Heart right ventricle (tissue), 16 donors: Measurements from ENCODE around the gene GFER. TPM values are rescaled to one million over a fixed set of nuclear protein-coding genes. Genes with fewer than 3 reads are reported as not detected.

Experiments
- ATAC-seq, 8 donors: fragments of 200-7000 bp; cut with Tn5 transposase; one replicate each; pipeline ENCODE4 v1.9.1; 2020; ENCODE audit warnings: mild to moderate bottlenecking in 8 of 8, moderate library complexity in 8 of 8, moderate number of reproducible peaks in 1 of 8
- DNase-seq, 2 donors: peaks; one replicate each; pipeline ENCODE4 v3.0.0-alpha.2; 2020
- H3K27ac ChIP-seq, 10 donors: fragments of 200-600 bp; sonication (generic) in 2 of 10; one replicate each; pipeline versions ENCODE4 v1.5.0 to v1.8.0; 2020 to 2022; ENCODE audit warnings: mild to moderate bottlenecking in 3 of 10
- H3K27me3 ChIP-seq, 7 donors: fragments of 200-600 bp; one replicate each; pipeline ENCODE4 v1.8.0; 2021 to 2022; ENCODE audit warnings: mild to moderate bottlenecking in 2 of 7
- H3K36me3 ChIP-seq, 9 donors: fragments of 200-600 bp; sonication (generic) in 1 of 9; one replicate each; pipeline versions ENCODE4 v1.5.0 to v1.8.0; 2020 to 2022; ENCODE audit warnings: mild to moderate bottlenecking in 2 of 9
- H3K4me1 ChIP-seq, 9 donors: fragments of 200-600 bp; sonication (generic) in 1 of 9; one replicate each; pipeline versions ENCODE4 v1.5.0 to v1.8.0; 2020 to 2022; ENCODE audit warnings: mild to moderate bottlenecking in 4 of 9
- H3K4me3 ChIP-seq, 10 donors: fragments of 200-600 bp; sonication (generic) in 2 of 10; one replicate each; pipeline versions ENCODE4 v1.5.0 to v1.8.0; 2020 to 2022; ENCODE audit warnings: mild to moderate bottlenecking in 7 of 10, moderate library complexity in 2 of 10
- H3K9me3 ChIP-seq, 11 donors: fragments of 200-600 bp in 10 of 11; sonication (generic) in 2 of 11; one replicate each; pipeline versions ENCODE4 v1.5.0 to v1.8.0; 2013 to 2022; ENCODE audit warnings: mild to moderate bottlenecking in 2 of 11, control low read depth in 1 of 11, moderate library complexity in 1 of 11
- CTCF ChIP-seq, 9 donors: fragments of 200-600 bp; sonication (generic) in 2 of 9; IDR thresholded peaks; one replicate each; pipeline versions ENCODE4 v1.5.0 to v1.8.0; 2021 to 2022; ENCODE audit warnings: antibody characterized with exemption in 9 of 9, mild to moderate bottlenecking in 5 of 9, moderate library complexity in 1 of 9
- WGBS, 2 donors: extraction: QIAGEN DNeasy Blood & Tissue Kit; methylation state at CpG; one replicate each; pipeline ENCODE4 v1.1.7; 2013; ENCODE audit warnings: inconsistent platforms in 1 of 2; 5-methylcytosine and 5-hydroxymethylcytosine counted together
- intact Hi-C, 10 donors: fragments of 100-400 bp; cut with DNase I; formaldehyde crosslinking; loops; one replicate each; pipeline versions ENCODE4 v1.11.1 to v1.14.2; 2022
- polyA plus RNA-seq, 2 donors: library from polyadenylated mRNA; stranded (reverse); fragments of 200-250 nt; gene quantifications; one replicate each; pipeline ENCODE4 v1.2.3, GENCODE V29; 2013
- total RNA-seq, 10 donors: library from RNA; stranded (reverse); fragmentation: NEBNext Ultra II Directional in 3 of 10; extraction: Animal tissue kit (Norgen Biotek cat#: 25700) in 3 of 10; gene quantifications; one replicate each; pipeline versions ENCODE4 v1.2.1 to v1.2.4, GENCODE V29; 2021 to 2023
- donor health status: Arrhythmogenic right ventricular cardiomyopathy.
- donor health status: ischemic (EF 13 %, LVEDD 7.1; RV severe dilation, severe dysfunction).
- donor health status: healthy with polysubstance abuse.
- donor health status: DM: no; HTN: yes; CAD: no.
- donor health status: DM: no; HTN: no; CAD: no.
- donor health status: ischemic (EF 25% LVEDD 6.9; RV normal size, moderate dysfunction).
- donor health status: ischemic (EF 25% LVEDD 5.7; RV mildly dilated, moderate dysfunction).
- donor health status: healthy.
- donor health status: DM: yes; HTN: yes; CAD: no.
- donor health status: Ischemic cardiomyopathy.
- donor health status: ischemic (EF 35%, LVEDD 5.7; RV mildly dilated, moderate dysfunction).
- donor health status: nonischemic (EF 11% LVEDD 7.7; RV severe dilation, severe dysfunction).
- donor health status: DM: yes; HTN: yes; CAD: no.
- donor health status: PGD.
- donor health status: ischemic (EF 29% LVEDD 5.4; RV normal size, mild dysfunction).
- donor health status: nonischemic (EF 23%, LVEDD 6.1; RV moderate dilation, normal function).

Gene GFER
- total and polyA plus RNA-seq, 12 donors, result 14.7 to 65.6 (median 24.8) TPM

GRCh38 chr16:2037115-2037514, 53.1 kb downstream of the GFER start:
- no peaks in the 10 kb centered on the region for H3K27me3 ChIP-seq
- peak overlapping the region in 8 of 10 donors; percentile 52 to 78 (median 63) for H3K4me3 ChIP-seq
- peak overlapping the region; percentile 71 to 96 (median 93) for H3K27ac ChIP-seq
- TF ChIP-seq CTCF (IDR thresholded peaks at IDR 0.05), result no peak
- intact Hi-C loops, result loop anchor here in 1 of 10 donors (10.0 kb wide), 1 partner anchor 492 kb away; no protein-coding TSS in a partner anchor
- H3K36me3 ChIP-seq, result peaks cover 0 to 48% (median 11%) of the 10 kb centered on the region in 9 donors
- WGBS, 2 donors, result 76 to 78% methylated on average over 15 of the region's 15 CpGs
- no peak for DNase-seq
- H3K4me1 ChIP-seq, result peaks cover 57 to 96% (median 93%) of the 10 kb centered on the region in 9 donors
- no peaks in the 10 kb centered on the region for H3K9me3 ChIP-seq
- no peak for ATAC-seq

Other genes with a start within 250 kb of the GFER start
Only the 30 nearest of the 31 such genes appear.
- 10 to 100 TPM; 21.8 to 41.1 (median 30.3) TPM for gene NME3, start 212.7 kb upstream of the GFER start, total RNA-seq
- gene NME3, start 212.7 kb upstream of the GFER start, polyA plus RNA-seq, result 100 to 1,000 TPM in 1 of 2 donors, 10 to 100 TPM in 1; 47.7 to 176 TPM
- gene EME2, start 211.4 kb upstream of the GFER start, total RNA-seq, result 10 to 100 TPM in 1 of 10 donors, 1 to 10 TPM in 9; 4.9 to 13.8 (median 7.3) TPM
- gene EME2, start 211.4 kb upstream of the GFER start, polyA plus RNA-seq, result 10 to 100 TPM in 1 of 2 donors, 1 to 10 TPM in 1; 3.0 to 17.9 TPM
- 10 to 100 TPM; 57.8 to 94.9 (median 76.2) TPM for gene MRPS34, start 211.1 kb upstream of the GFER start, total RNA-seq
- gene MRPS34, start 211.1 kb upstream of the GFER start, polyA plus RNA-seq, result 100 to 1,000 TPM in 1 of 2 donors, 10 to 100 TPM in 1; 84.7 to 141 TPM
- gene SPSB3, start 201.6 kb upstream of the GFER start, total RNA-seq, result 10 to 100 TPM; 25.1 to 52.4 (median 27.1) TPM
- 10 to 100 TPM; 52.0 to 97.7 TPM for gene SPSB3, start 201.6 kb upstream of the GFER start, polyA plus RNA-seq
- 10 to 100 TPM; 24.1 to 35.3 (median 28.7) TPM for gene NUBP2, start 201.2 kb upstream of the GFER start, total RNA-seq
- 10 to 100 TPM; 40.5 to 74.1 TPM for gene NUBP2, start 201.2 kb upstream of the GFER start, polyA plus RNA-seq
- gene IGFALS, start 190.5 kb upstream of the GFER start, total RNA-seq, result under 1 TPM in 4 of 10 donors, not detected in 6; 0.11 to 0.37 (median 0.13) TPM
- gene IGFALS, start 190.5 kb upstream of the GFER start, polyA plus RNA-seq, result under 1 TPM; 0.04 to 0.59 TPM
- gene HAGH, start 157.4 kb upstream of the GFER start, total RNA-seq, result 100 to 1,000 TPM; 115 to 179 (median 161) TPM
- gene HAGH, start 157.4 kb upstream of the GFER start, polyA plus RNA-seq, result 100 to 1,000 TPM; 146 to 172 TPM
- 10 to 100 TPM; 16.2 to 47.6 (median 28.6) TPM for gene FAHD1, start 157.0 kb upstream of the GFER start, total RNA-seq
- gene FAHD1, start 157.0 kb upstream of the GFER start, polyA plus RNA-seq, result 10 to 100 TPM; 31.8 to 32.3 TPM
- gene MEIOB, start 112.0 kb upstream of the GFER start, total RNA-seq, result not detected
- not detected for gene MEIOB, start 112.0 kb upstream of the GFER start, polyA plus RNA-seq
- not detected for gene HS3ST6, start 65.8 kb upstream of the GFER start, total RNA-seq
- under 1 TPM in 1 of 2 donors, not detected in 1; 0.03 TPM for gene HS3ST6, start 65.8 kb upstream of the GFER start, polyA plus RNA-seq
- 10 to 100 TPM; 24.6 to 53.7 (median 34.3) TPM for gene MSRB1, start 41.0 kb upstream of the GFER start, total RNA-seq
- 10 to 100 TPM; 41.4 to 82.2 TPM for gene MSRB1, start 41.0 kb upstream of the GFER start, polyA plus RNA-seq
- 100 to 1,000 TPM; 173 to 282 (median 254) TPM for gene RPL3L, start 29.5 kb upstream of the GFER start, total RNA-seq
- gene RPL3L, start 29.5 kb upstream of the GFER start, polyA plus RNA-seq, result 100 to 1,000 TPM; 124 to 164 TPM
- 100 to 1,000 TPM; 375 to 755 (median 559) TPM for gene NDUFB10, start 24.7 kb upstream of the GFER start, total RNA-seq
- 1,000 to 10,000 TPM in 1 of 2 donors, 100 to 1,000 TPM in 1; 824 to 1,046 TPM for gene NDUFB10, start 24.7 kb upstream of the GFER start, polyA plus RNA-seq
- 1,000 to 10,000 TPM in 3 of 10 donors, 100 to 1,000 TPM in 7; 691 to 1,555 (median 813) TPM for gene RPS2, start 19.4 kb upstream of the GFER start, total RNA-seq
- 1,000 to 10,000 TPM; 1,955 to 3,593 TPM for gene RPS2, start 19.4 kb upstream of the GFER start, polyA plus RNA-seq
- gene RNF151, start 17.3 kb upstream of the GFER start, total RNA-seq, result not detected
- not detected for gene RNF151, start 17.3 kb upstream of the GFER start, polyA plus RNA-seq
- gene TBL3, start 12.1 kb upstream of the GFER start, total RNA-seq, result 10 to 100 TPM; 18.5 to 26.7 (median 21.9) TPM
- gene TBL3, start 12.1 kb upstream of the GFER start, polyA plus RNA-seq, result 10 to 100 TPM; 57.4 to 71.1 TPM
- gene NOXO1, start 2.7 kb upstream of the GFER start, total RNA-seq, result not detected
- gene NOXO1, start 2.7 kb upstream of the GFER start, polyA plus RNA-seq, result under 1 TPM; 0.09 to 0.29 TPM
- gene SYNGR3, start 5.8 kb downstream of the GFER start, total RNA-seq, result under 1 TPM in 8 of 10 donors, not detected in 2; 0.15 to 0.62 (median 0.28) TPM
- gene SYNGR3, start 5.8 kb downstream of the GFER start, polyA plus RNA-seq, result 1 to 10 TPM in 1 of 2 donors, under 1 TPM in 1; 0.51 to 2.5 TPM
- 10 to 100 TPM in 9 of 10 donors, 1 to 10 TPM in 1; 9.5 to 24.7 (median 14.2) TPM for gene ZNF598, start 25.6 kb downstream of the GFER start, total RNA-seq
- gene ZNF598, start 25.6 kb downstream of the GFER start, polyA plus RNA-seq, result 10 to 100 TPM; 12.6 to 25.3 TPM
- gene NPW, start 35.6 kb downstream of the GFER start, total RNA-seq, result under 1 TPM in 1 of 10 donors, not detected in 9; 0.39 TPM
- under 1 TPM in 1 of 2 donors, not detected in 1; 0.54 TPM for gene NPW, start 35.6 kb downstream of the GFER start, polyA plus RNA-seq
- 100 to 1,000 TPM in 9 of 10 donors, 10 to 100 TPM in 1; 94.3 to 429 (median 146) TPM for gene NHERF2, start 42.7 kb downstream of the GFER start, total RNA-seq
- gene NHERF2, start 42.7 kb downstream of the GFER start, polyA plus RNA-seq, result 100 to 1,000 TPM; 314 to 640 TPM
- gene NTHL1, start 63.6 kb downstream of the GFER start, total RNA-seq, result 10 to 100 TPM in 8 of 10 donors, 1 to 10 TPM in 2; 9.8 to 24.9 (median 12.3) TPM
- 10 to 100 TPM; 16.1 to 51.9 TPM for gene NTHL1, start 63.6 kb downstream of the GFER start, polyA plus RNA-seq
- 10 to 100 TPM; 54.7 to 87.0 (median 71.5) TPM for gene TSC2, start 63.8 kb downstream of the GFER start, total RNA-seq
- gene TSC2, start 63.8 kb downstream of the GFER start, polyA plus RNA-seq, result 10 to 100 TPM; 28.8 to 83.3 TPM
- 100 to 1,000 TPM in 6 of 10 donors, 10 to 100 TPM in 4; 79.3 to 122 (median 104) TPM for gene PKD1, start 151.7 kb downstream of the GFER start, total RNA-seq
- 100 to 1,000 TPM in 1 of 2 donors, 10 to 100 TPM in 1; 76.7 to 114 TPM for gene PKD1, start 151.7 kb downstream of the GFER start, polyA plus RNA-seq
- gene RAB26, start 164.4 kb downstream of the GFER start, total RNA-seq, result 1 to 10 TPM in 8 of 10 donors, under 1 TPM in 2; 0.74 to 4.3 (median 1.6) TPM
- 1 to 10 TPM in 1 of 2 donors, under 1 TPM in 1; 0.26 to 6.4 TPM for gene RAB26, start 164.4 kb downstream of the GFER start, polyA plus RNA-seq
- gene TRAF7, start 171.6 kb downstream of the GFER start, total RNA-seq, result 10 to 100 TPM; 16.9 to 44.9 (median 23.8) TPM
- 10 to 100 TPM; 14.6 to 28.2 TPM for gene TRAF7, start 171.6 kb downstream of the GFER start, polyA plus RNA-seq
- 1 to 10 TPM in 5 of 10 donors, under 1 TPM in 5; 0.24 to 6.0 (median 1.1) TPM for gene CASKIN1, start 212.4 kb downstream of the GFER start, total RNA-seq
- 1 to 10 TPM in 1 of 2 donors, under 1 TPM in 1; 0.33 to 3.4 TPM for gene CASKIN1, start 212.4 kb downstream of the GFER start, polyA plus RNA-seq
- gene MLST8, start 221.3 kb downstream of the GFER start, total RNA-seq, result 10 to 100 TPM; 19.3 to 28.8 (median 23.6) TPM
- 10 to 100 TPM; 38.8 to 43.1 TPM for gene MLST8, start 221.3 kb downstream of the GFER start, polyA plus RNA-seq
- gene BRICD5, start 226.7 kb downstream of the GFER start, total RNA-seq, result 10 to 100 TPM in 1 of 10 donors, 1 to 10 TPM in 9; 4.3 to 15.6 (median 7.2) TPM
- 10 to 100 TPM; 14.7 to 31.7 TPM for gene BRICD5, start 226.7 kb downstream of the GFER start, polyA plus RNA-seq
- gene PGP, start 230.6 kb downstream of the GFER start, total RNA-seq, result 10 to 100 TPM; 21.1 to 48.3 (median 25.7) TPM
- 10 to 100 TPM; 31.3 to 33.1 TPM for gene PGP, start 230.6 kb downstream of the GFER start, polyA plus RNA-seq